ENCODE measurements around the gene SCN2A.
A peak's percentile ranks its signal among the peaks of the same experiment; 100 is the strongest.

SCN2A gene

GRCh38 chr2:165406173-165406572 is 167.0 kb downstream of the SCN2A start:
- TF ChIP-seq, protein P1, sequence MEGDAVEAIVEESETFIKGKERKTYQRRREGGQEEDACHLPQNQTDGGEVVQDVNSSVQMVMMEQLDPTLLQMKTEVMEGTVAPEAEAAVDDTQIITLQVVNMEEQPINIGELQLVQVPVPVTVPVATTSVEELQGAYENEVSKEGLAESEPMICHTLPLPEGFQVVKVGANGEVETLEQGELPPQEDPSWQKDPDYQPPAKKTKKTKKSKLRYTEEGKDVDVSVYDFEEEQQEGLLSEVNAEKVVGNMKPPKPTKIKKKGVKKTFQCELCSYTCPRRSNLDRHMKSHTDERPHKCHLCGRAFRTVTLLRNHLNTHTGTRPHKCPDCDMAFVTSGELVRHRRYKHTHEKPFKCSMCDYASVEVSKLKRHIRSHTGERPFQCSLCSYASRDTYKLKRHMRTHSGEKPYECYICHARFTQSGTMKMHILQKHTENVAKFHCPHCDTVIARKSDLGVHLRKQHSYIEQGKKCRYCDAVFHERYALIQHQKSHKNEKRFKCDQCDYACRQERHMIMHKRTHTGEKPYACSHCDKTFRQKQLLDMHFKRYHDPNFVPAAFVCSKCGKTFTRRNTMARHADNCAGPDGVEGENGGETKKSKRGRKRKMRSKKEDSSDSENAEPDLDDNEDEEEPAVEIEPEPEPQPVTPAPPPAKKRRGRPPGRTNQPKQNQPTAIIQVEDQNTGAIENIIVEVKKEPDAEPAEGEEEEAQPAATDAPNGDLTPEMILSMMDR (IDR thresholded peaks at IDR 0.05; ENCODE audit: low read depth, low read length) = no peak
- DNase-seq = peak; percentile 50
- H3K27ac ChIP-seq = no peak overlapping the region
- H3K4me3 ChIP-seq (ENCODE audit: low read depth, low read length) = no peak overlapping the region
- no peaks in the 10 kb centered on the region for H3K27me3 ChIP-seq (ENCODE audit: insufficient read depth, low read depth, severe bottlenecking)
- H3K9me3 ChIP-seq (ENCODE audit: severe bottlenecking) = no peaks in the 10 kb centered on the region
- no peaks in the 10 kb centered on the region for H3K36me3 ChIP-seq

- no peaks in the 10 kb centered on the region for H3K36me3 ChIP-seq
- no peak overlapping the region for H3K27ac ChIP-seq
These were observed 168.3 kb downstream of the SCN2A start for GRCh38 chr2:165407466-165407865.

GRCh38 chr2:165408186-165408585 is 169.0 kb downstream of the SCN2A start:
- TF ChIP-seq, protein P1 (IDR thresholded peaks at IDR 0.05; ENCODE audit: low read depth, low read length) = no peak
- Histone ChIP-seq H3K27ac (no peak overlapping the region), H3K27me3 (ENCODE audit: insufficient read depth, low read depth, severe bottlenecking) (no peaks in the 10 kb centered on the region), H3K9me3 (ENCODE audit: severe bottlenecking) (no peaks in the 10 kb centered on the region), H3K36me3 (no peaks in the 10 kb centered on the region), H3K4me3 (ENCODE audit: low read depth, low read length) (no peak overlapping the region)
- DNase-seq = no peak

More at GRCh38 chr2:165407466-165407865, 168.3 kb downstream of the SCN2A start:
- DNase-seq = no peak
- H3K27me3 ChIP-seq (ENCODE audit: insufficient read depth, low read depth, severe bottlenecking) = no peaks in the 10 kb centered on the region
- H3K9me3 ChIP-seq (ENCODE audit: severe bottlenecking) = no peaks in the 10 kb centered on the region
- no peak overlapping the region for H3K4me3 ChIP-seq (ENCODE audit: low read depth, low read length)
- TF ChIP-seq, protein P1 (IDR thresholded peaks at IDR 0.05; ENCODE audit: low read depth, low read length) = no peak

DNA sequence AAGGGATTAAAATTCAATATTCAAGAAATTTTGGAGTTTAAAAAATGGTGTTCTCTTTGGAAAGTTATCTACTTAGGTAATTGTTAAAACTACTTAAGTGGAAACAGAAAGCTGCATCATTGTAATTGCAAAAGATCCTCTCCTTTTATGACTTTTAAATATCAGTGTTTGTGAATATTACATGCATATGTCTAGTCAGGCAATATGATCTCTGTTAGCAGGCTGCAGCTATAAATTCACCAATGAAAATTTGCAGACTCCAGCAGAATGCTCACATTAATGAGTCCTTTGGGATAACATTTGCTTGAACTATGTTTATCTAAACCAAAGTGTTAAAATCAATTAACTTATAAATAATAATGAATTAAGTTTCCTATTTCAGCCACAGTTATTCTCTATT is 171.1 kb downstream of the SCN2A start:
- Histone ChIP-seq H3K9me3 (ENCODE audit: severe bottlenecking) (no peaks in the 10 kb centered on the region), H3K4me3 (ENCODE audit: low read depth, low read length) (no peak overlapping the region), H3K36me3 (no peaks in the 10 kb centered on the region), H3K27ac (no peak overlapping the region), H3K27me3 (ENCODE audit: insufficient read depth, low read depth, severe bottlenecking) (no peaks in the 10 kb centered on the region)
- TF ChIP-seq, protein P1 (IDR thresholded peaks at IDR 0.05; ENCODE audit: low read depth, low read length) = no peak
- no peak for DNase-seq

GRCh38 chr2:165414187-165414586 is 175.0 kb downstream of the SCN2A start:
- H3K27me3 ChIP-seq (ENCODE audit: insufficient read depth, low read depth, severe bottlenecking) = no peaks in the 10 kb centered on the region
- no peak for DNase-seq
- H3K27ac ChIP-seq = no peak overlapping the region
- no peaks in the 10 kb centered on the region for H3K36me3 ChIP-seq
- TF ChIP-seq, protein P1 (IDR thresholded peaks at IDR 0.05; ENCODE audit: low read depth, low read length) = no peak
- no peaks in the 10 kb centered on the region for H3K9me3 ChIP-seq (ENCODE audit: severe bottlenecking)
- H3K4me3 ChIP-seq (ENCODE audit: low read depth, low read length) = no peak overlapping the region

GRCh38 chr2:165417009-165417408 is 177.8 kb downstream of the SCN2A start:
- H3K36me3 ChIP-seq = no peaks in the 10 kb centered on the region
- no peaks in the 10 kb centered on the region for H3K27me3 ChIP-seq (ENCODE audit: insufficient read depth, low read depth, severe bottlenecking)
- TF ChIP-seq, protein P1 (IDR thresholded peaks at IDR 0.05; ENCODE audit: low read depth, low read length) = no peak
- no peak overlapping the region for H3K27ac ChIP-seq
- no peak overlapping the region for H3K4me3 ChIP-seq (ENCODE audit: low read depth, low read length)
- no peaks in the 10 kb centered on the region for H3K9me3 ChIP-seq (ENCODE audit: severe bottlenecking)
- no peak for DNase-seq

All from WERI-Rb-1 (cell line).